CMK (cell line): ENCODE data around the gene GTF2B.
"Not testable (repeated sequence)": the region's sequence is repeated elsewhere in the genome, so short reads cannot be mapped to it uniquely, and the experiment has no call there.

Experiments
- DNase-seq: peaks from one replicate; pipeline ENCODE4 v3.0.0-alpha.2; 2010; ENCODE audit warnings: low read depth

Gene GTF2B

DNA sequence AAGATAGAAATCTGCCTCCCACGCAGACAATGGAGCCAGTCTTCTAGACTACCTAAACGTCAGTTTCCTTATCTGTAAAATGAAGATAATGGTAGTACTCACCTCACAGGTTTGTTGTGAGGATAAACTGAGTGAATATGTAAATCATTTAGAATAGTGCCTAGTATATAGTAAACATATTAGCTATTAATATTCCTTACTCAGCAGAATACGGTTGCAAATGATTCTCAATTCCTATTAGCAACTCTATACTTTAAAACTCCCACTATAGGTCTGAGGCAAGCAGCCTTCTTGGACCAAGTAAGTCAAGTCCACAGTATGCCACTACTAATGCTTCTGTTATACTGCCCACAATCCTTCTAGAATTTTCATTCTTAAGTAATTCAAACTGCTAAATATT, 5.4 kb downstream of the GTF2B start:
- no peak for DNase-seq

DNA sequence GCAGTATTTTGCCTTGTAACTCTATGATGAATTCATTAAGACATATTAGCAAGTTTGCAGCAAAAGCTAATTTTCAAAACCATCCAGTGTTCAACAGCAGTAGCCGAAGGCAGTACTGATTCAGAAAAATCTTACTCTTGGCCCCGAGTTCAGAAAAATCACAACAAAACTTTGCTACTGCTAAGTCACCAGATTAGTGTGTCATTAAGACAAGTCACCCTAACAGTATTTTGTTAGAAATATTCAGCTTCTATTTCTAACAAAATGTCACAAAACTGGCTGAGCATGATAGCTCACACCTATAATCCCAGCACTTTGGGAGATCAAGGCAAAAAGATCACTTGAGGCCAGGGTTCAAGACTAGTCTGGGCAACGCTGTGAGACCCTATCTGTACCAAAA, 8.2 kb downstream of the GTF2B start:
- no peak for DNase-seq

DNA sequence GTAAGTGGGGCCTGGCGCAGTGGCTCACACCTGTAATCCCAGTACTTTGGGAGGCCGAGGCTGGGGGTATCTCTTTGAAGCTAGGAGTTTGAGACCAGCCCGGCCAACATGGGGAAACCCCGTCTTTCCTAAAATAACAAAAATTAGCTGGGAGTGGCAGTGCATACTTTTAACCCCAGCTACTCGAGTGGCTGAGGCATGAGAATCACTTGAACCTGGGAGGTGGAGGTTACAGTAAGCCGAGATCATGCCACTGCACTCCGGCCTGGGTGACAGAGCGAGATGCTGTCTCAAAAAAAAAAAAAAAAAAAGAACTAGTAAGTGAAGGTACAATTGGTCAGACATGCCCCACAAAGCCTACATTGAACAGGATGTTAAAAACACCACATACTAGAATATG, 10.7 kb downstream of the GTF2B start:
- not testable (repeated sequence) for DNase-seq

DNA sequence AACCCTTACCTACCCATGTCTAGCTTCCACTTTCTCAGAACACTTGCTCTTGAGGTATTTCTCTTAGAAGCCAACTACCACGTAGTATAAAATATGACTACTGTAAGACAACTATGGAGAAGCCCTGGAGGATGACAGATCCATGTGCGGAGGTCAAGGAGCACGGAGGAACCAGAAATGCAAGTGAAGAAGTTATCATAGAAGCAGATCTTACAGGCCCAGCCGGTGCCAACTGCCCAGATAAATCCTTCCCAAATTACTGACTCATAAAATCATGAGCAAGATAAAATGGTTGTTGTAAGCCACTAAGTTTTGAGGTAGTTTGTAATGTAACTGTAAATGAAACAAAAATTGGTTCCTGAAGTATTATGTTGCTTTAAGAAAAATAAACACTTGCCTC, 12.6 kb downstream of the GTF2B start:
- no peak for DNase-seq

DNA sequence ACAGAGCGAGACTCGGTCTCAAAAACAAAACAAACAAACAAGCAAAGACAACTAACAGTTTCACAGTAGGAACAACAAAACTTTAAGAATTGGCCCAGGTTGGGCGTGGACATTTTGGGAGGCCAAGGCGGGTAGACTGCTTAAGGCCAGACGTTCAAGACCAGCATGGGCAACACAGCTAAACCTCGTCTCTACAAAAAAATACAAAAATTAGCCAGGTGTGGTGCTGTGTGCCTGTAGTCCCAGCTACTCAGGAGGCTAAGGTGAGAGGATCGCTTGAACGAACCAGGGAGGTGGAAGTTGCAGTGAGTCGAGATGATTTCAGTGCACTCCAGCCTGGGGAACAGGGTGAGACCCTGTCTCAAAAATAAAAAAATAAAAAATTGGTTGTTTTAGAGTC, 13.5 kb downstream of the GTF2B start:
- DNase-seq = no peak

DNA sequence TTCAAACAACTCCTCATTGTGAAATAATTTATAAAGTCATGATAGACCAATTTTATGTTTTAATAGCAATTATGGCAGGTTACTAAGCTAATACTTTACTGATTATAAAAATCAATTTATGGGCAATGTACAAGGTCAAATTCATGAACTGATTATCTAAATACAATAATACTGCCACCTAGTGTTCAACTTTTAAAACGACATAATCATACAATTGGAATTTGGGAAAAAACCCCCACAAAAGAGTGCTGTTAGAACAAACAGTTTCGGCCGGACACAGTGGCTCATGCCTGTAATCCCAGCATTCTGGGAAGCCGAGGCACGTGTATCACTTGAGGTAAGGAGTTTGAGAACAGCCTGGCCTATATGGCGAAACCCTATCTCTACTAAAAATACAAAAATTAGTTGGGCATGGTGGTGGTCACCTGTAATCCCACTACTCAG, 14.0 kb downstream of the GTF2B start:
- DNase-seq = no peak

DNA sequence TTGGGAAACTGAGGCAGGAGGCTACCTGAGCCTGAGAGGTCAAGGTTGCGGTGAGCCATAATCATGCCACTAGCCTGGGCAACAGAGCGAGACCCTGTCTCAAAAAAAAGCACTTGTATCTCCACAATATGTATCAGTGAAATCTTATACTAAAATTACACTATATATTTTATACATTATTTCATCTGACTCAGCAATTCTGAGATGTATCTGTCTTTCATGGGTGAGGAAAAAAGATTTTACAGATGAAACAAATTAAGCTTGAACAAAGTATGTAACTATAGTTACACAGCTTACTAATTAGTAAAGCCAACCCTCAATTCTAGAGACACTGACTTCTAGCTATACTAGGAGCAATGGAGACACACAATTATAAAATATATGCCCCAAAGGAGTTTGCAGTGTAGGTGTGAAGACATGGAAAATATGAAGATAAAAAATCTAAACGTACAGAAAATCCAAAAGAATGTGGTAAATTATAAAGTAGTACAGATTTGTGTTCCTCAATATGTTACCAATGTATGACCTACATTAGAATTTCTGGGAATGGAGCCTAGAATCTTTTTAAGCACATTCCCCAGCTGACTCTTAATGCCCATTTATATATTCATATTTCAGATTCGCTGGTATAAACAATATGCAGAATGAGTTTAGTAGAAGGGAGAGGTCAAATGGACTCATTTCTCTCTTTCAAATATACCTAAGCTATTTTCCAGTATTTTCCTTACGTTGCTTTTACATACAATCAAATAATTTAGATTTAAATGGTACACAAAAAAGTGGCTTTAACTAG, 14.6 kb downstream of the GTF2B start:
- DNase-seq = no peak

DNA sequence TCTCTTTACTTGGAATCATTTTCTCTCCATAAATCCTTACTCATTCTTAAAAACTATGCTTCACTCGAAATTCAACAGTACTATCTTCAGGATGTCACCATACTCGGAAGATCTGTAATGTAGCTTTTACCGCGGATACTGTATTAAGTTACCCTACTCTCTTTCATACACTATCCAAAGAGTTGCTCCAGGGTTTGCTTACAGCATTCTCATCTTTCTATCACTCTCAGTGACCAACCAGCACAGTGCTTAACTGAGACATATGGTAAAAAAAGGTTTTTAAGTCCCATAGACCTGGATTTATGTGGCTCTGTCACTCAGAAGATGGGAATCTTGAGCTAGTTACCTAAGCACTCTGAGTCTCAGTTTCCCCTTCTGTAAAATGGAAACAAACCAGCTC, 15.8 kb downstream of the GTF2B start:
- DNase-seq = no peak

DNA sequence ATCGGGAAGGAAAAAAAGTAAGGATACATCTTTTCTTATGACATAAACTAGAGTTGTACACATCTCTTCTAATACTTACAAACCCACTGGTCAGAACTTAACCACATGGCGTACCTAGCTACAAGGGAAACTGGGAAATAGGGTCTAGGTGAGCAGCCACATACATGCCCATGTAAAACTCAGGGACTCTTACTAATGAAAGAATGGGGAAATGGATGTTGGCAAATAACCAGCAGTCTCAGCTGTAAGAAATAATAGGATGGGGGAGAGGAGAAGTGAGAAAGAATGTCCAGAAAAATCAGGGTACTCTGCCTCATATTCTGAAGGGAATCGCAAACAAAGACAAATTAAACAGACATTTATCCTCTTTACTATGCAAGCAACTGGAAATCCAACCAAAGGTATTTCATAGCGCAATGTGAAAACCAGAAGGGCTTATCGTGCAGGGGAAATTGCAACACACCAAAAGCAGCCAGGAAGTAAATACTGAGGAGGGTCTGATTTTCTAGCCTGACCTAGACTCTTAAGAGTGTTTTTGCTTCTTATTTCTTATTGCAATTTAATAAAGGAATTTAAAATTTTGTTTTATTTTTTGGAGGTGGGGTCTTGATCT, 17.5 kb downstream of the GTF2B start:
- DNase-seq = no peak

DNA sequence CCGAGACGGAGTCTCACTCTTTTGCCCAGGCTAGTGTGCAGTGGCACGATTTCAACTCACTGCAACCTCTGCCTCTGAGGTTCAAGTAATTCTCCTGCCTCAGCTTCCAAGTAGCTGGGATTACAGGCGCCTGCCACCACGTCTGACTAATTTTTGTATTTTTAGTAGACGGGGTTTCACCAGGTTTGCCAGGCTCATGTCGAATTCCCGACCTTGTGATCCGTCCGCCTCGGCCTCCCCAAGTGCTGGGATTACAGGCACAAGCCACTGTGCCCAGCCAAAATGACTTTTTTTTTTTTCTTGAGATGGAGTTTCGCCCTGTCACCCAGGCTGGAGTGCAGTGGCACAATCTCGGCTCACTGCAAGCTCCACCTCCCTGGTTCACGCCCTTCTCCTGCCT, 21.7 kb downstream of the GTF2B start:
- DNase-seq = not testable (repeated sequence)

DNA sequence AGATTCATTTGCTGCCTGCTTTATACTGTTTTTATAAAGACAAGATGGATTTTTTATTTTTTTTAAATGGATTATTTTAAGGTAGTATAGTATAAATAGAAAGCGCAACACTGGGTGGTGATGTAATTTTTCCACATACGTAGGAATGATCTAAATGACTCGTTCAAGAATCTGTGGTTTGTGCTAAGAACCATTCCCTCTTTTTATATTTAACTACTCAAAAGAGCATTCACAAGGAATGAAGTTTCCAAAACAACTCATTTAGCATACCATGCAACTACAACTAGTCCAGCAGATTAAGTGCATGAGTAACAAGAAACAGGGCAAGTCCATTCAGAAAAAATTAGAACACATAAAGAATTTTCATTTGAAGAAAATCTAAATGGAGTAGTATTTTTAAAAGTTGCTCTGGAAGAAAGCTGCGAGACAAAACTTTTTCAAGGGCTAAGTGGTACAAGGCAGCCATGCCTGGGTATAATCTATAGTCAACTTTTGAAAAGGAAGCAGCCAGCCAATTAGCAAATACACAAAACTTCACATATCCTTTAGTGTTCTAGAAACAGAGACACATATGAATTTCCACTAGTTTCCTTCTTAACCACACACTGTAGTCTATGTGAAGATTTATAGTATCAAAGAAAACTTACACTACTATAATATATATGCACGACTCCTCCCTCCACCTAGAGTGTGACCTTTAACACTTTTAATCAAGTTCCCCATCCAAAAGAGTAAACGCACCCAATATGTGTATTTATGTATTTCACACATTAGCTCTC, 23.4 kb downstream of the GTF2B start:
- no peak for DNase-seq

DNA sequence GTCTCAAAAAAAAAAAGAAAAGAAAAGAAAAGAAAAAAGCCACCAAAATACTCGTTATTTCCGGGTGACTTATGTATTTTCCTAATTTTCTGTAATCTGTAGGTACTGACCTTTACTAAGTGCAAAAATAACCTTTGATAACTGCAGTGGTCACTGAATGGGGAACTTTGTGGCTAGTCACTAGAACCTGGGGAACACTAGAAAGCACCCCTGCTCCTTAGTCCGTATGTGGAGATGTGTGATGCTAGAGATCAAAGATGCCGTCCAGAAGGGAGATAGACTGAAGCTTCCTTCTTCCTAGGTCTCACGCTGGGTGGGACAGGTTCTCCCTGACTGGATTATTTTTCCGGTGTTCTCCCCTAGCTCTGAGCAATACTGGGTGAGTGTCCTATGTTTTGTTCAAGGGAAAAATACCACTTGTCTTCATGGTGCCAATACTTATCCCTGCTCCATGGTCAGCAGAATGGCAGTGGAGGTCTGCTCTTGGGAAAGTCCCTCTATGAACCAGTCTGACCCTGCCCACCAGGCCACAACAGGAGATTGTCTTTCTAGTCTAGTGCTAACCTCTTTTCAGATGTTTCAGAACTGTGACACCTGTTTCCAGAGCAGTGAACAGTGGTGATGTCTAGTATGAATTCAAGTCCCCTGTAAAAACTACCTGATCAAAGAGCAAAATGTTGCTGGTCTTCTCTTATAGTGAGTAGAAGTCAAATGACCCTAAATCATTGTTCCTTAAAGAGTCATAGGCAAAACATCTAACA, 39.9 kb downstream of the GTF2B start:
- no peak for DNase-seq

DNA sequence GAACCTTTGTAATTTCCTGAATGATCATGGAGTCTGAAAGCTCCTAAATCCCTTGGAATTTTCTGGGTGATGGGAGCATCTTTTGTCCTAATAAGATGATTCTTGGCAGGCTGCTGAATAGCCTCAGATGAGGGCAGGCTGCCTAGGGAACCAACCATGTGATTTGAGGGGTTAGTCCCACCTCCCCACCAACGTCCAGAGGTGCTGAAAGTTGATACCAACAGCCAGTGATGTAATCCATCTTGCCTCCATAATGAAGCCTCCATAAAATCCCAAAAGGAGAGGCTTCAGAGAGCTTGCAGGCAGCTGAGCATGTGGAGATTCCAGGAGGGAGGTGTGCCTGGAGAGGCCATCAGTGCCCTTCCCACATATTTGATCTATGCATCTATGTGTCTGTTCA, 43.7 kb downstream of the GTF2B start:
- no peak for DNase-seq

DNA sequence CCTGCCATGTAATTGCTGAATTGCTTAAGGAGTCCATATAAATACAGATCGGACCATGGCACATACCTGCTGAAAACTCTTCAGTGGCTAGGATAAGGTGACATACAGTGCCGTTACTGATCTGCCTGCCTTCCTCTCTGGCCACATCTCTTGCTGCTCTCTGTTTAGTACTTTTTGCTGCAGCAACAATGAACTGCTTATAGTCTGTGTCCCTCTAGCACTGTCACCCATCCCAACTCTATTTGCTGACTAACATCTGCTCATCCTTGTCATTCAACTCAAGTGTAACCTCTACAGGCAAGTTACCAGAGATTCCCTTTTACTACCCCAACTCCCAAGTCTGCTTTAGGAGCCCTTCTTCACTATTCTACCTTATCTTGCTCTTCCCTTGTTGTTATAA, 65.6 kb downstream of the GTF2B start:
- no peak for DNase-seq

DNA sequence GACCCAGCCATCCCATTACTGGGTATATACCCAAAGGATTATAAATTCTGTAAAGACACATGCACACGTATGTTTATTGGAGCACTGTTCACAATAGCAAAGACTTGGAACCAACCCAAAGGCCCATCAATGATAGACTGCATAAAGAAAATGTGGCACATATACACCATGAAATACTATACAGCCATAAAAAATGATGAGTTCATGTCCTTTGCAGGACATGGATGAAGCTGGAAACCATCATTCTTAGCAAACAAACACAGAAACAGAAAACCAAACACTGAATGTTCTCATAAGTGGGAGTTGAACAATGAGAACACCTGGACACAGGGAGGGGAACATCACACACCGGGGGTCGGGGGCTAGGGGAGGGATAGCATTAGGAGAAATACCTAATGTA, 71.7 kb downstream of the GTF2B start:
- DNase-seq = not testable (repeated sequence)

DNA sequence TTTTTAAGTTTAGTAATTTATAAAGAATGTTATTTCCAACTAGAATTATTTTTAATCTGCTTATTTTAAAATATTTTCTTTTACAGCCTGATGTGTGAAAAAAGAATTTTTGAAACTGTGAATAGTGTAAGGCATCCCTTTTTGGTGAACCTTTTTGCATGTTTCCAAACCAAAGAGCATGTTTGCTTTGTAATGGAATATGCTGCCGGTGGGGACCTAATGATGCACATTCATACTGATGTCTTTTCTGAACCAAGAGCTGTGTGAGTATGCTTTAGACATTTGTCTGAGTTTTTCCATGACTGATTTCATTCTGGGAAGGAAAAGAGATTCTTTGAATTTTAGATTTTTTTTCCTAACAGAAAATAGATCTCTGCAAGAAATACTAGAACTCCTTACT, 77.9 kb downstream of the GTF2B start:
- no peak for DNase-seq

DNA sequence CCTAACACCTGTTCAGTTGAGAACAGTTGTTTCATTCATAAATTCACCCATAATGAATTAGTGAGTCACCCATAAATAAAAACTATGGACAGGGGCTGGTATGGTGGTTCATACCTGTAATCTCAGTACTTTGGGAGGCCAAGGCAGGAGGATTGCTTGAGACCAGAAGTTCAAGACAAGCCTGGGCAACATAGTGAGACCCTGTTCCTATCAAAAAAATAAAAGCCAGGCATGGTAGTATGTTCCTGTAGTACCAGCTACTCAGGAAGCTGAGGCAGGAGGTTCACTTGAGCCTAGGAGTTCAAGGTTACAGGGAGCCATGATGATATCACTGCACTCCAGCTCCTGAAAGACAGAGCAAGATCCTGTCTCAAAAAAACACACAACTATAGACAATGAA, 79.0 kb downstream of the GTF2B start:
- no peak for DNase-seq

DNA sequence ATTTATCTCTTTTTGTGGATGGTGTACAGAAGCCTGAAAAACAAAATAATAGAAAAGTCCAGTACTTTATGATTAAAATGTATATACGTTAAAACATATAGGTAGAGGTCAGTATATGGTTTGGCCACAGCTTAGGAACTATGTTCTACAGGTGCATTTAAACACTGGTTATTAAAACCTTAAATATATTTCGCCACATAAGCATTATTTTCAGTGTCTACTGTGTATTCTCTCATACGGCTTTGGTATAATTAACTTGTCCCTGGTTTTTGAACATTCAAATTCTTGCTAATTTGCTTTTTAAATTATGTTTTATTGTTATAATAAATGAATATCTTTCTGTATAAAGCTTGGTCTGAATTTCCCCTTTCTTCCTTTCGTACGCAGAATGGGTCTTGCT, 87.9 kb downstream of the GTF2B start:
- DNase-seq = no peak

DNA sequence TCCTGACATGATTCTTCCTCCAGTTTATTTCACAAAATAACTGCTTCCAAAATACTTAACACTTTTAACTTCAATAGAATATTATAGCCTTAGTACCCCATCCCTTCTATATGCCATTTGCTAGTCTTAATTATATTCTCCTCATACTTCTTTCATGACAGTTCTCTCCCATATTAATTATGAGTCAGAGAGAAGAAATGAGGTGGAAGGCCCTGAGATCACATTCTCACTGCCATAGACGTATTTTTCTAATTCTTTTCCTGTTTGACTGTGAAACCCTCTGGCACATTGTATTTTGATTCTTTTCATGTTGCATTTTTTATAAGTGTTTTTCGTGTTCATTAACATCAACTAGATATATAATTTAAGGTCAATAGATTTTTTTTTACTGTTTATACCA, 88.4 kb downstream of the GTF2B start:
- DNase-seq = no peak
